Stimulated activated CD8-positive, alpha-beta memory T cell treated with anti-CD3 and anti-CD28 coated beads, Interleukin-12 subunit alpha, Interleukin-12 subunit beta, amount 100 ng/mL, for 1 hour (primary cell): ENCODE measurements around the gene OR4F15.

ENCODE experiments used
- DNase-seq: peaks from one replicate; pipeline ENCODE4 v3.0.0-alpha.2; 2020; ENCODE audit warnings: low read depth

The OR4F15 gene

DNA sequence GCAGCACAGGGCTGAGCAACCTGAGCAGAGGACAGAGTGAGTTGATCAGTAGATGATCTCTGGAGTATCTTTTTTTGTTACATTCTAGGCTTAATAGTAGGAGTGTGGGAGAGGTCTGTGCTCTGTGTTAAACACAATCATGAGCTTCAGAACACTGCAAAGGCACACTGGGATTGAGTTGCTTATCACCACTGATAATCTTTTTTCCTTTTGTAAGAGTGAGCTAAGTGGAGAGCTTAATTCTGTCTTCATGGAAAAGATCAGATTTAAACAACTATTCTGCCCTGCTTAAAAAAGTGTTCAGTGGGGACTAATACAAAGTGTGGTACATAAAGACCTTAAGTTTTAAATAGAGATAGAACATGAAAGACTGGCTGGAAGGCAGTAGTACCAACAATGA is 7.6 kb upstream of the OR4F15 start:
- DNase-seq: no peak

DNA sequence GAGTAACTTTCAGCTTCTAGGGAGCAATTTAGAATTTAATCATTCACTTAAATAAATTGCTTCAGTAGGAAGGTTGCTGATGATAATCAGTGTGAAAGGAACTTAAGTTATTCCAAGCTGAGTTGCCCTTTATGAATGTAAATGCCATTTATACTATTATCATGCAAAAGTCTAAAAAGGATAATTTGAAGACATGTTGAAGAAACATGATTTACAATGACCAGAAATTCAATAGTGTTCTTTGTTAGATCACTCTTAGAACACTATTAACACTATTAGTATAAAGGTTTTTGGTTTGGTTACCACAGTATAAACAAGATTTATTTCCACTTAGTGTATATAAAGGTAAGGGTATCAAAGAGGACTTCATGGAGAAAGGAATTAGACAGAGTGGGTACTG is 7.1 kb upstream of the OR4F15 start:
- DNase-seq: no peak

DNA sequence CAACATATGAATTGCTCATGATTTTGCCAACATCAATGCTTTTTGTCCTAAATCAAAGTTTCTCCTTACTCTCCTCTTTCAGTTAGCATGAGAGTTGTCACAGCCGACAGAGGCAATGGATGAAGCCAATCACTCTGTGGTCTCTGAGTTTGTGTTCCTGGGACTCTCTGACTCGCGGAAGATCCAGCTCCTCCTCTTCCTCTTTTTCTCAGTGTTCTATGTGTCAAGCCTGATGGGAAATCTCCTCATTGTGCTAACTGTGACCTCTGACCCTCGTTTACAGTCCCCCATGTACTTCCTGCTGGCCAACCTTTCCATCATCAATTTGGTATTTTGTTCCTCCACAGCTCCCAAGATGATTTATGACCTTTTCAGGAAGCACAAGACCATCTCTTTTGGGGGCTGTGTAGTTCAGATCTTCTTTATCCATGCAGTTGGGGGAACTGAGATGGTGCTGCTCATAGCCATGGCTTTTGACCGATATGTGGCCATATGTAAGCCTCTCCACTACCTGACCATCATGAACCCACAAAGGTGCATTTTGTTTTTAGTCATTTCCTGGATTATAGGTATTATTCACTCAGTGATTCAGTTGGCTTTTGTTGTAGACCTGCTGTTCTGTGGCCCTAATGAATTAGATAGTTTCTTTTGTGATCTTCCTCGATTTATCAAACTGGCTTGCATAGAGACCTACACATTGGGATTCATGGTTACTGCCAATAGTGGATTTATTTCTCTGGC is 6.2 kb upstream of the OR4F15 start:
- no peak for DNase-seq

DNA sequence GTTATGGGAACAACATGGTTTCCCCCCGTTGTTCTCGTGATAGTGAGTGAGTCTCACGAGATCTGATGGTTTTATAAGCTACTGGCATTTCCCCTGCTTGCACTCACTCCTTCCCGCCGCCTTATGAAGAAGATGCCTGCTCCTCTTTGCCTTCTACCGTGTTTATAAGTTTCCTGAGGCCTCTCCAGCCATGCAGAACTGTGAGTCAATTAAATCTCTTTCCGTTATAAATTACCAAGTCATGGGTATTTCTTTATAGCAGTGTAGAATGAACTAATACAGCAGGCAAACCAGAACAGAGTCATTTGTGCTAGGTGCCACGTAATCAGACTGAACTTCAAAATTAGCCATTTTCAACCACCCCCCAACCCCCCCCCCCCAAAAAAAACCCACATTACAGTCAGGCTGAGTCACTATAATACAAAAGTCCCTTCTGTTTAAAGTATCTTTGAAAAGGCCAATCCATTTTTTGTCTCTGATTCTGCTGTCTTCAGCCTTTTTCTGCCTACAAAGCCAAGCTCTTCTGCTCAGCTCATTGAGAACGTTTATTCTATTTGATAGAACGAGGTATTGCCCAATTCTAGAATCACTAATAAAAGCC is 4.6 kb upstream of the OR4F15 start:
- DNase-seq: no peak

DNA sequence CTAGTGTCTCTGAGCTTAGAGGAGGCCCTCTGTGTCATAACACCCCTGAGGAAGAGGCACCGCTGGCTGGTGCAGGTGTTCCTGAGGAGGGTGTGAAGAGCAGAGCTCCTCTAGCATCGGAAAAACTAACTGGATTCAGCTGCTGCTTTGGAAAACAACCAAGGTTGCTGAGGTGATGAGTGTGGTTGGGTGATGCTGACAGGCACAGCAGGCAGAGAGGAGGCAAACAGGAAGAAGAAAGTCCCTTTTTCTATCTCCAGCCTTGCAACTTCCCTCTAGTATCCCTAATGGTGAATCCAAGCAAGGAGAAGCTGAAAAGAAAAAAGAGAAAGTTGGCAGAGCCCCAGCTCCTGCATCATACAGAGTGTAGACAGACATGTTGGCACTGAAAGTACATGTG is 3.8 kb upstream of the OR4F15 start:
- no peak for DNase-seq

DNA sequence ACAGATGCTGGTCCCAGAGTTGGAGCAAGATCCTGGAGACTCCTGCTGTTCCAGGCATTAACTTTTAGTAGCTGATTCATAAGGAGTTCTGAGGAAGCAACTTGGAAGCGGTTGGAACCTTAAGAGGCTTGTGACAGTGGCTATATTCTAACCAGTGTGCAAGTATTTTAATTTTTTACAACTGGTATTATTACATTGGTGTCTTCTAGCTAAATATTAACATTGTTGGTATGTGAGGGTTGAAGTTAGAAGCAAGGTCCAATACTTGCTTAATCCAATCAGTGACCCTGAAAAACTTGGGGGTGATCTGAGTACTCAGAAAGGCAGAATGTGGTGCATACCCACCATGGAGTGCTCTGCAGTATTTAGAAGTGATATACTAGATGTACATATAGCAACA is 1.5 kb upstream of the OR4F15 start:
- DNase-seq: no peak

DNA sequence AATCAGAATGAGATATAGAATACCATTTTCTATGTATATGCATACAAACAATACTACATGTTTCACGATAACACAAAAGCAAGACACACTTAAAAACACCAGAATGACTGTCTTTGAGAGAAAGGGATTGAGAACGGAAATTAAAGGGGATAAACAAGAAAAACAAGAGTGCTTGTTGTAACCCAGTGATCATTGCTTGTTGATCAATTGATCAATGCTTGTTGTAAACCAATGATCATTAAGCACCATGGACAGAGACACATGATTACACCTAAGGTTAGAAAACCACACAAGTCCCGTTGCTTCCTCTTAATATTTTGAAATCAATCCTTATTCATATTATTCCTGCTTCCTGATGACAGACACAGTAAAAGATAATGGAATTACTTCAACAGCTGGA is 1.1 kb upstream of the OR4F15 start:
- DNase-seq: no peak

DNA sequence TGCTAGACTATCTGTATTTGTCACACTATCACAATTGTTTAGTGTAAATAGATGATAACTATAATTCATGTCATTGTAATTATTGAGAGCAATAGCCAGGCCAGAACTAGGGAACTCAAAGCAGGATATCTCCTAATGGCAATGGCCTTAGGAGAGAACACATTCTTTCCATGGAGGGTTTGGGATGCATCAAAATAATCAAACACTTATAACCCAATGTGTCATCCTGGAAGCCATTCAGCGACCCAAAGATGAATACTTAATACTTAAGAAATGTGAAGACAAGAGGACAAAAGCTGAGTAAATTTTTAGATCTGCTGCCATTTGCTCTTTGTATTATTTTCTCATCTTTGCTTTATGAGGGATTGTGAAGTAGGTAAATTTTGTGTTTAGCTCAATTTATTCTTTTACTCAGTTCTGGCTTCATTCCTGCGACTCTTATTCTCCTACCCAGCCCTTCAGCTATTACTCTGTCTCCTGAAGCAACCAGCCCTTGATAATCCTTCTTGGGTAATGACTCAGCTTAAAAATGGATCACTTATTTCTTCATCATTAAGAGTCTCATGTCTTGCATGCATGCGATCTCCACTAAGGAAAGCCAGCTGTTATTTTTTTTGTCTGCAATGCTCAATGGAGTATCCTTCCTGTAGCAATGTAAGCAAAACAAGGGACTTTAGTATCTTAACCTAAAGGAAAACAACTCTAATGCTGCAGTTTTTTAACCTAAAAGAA is 2.0 kb downstream of the OR4F15 start:
- no peak for DNase-seq

DNA sequence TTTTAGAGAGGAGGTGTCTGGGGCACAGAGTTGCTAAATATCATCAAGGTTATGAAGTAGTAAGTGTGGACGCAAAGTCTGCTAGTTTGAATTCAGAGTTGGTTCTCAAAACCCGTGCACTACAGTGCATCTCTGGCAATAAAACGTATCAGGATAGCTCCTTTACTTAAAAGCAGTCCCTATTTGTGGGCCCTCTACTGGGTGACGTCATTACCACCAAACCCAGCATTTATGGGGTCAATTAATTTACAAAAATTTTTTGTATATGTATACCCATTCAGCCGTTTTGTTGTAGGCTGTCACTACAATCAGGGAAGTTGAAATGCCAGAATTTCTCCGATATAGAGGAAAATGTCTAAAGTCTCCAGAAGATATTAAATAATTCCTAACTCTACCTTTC is 8.8 kb downstream of the OR4F15 start:
- DNase-seq: no peak

DNA sequence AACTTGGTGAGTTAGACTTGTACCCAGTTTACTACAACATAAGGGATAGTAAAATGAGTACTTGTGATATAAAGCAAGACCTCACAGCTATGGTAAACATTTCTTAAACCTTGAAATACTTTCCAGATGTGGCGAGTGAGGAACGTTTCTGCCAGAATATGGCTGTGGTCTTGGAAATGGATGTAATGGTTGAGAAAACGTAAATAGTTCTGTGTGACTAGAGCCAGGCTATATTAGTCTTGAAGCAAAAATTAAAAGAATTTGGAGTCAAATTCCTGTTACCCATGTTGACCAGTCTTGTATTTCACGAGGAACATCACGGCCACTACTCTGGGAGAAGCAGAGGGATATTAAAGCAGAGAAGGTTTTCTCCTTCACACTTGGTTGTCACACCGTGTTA is 15.3 kb downstream of the OR4F15 start:
- DNase-seq: no peak

DNA sequence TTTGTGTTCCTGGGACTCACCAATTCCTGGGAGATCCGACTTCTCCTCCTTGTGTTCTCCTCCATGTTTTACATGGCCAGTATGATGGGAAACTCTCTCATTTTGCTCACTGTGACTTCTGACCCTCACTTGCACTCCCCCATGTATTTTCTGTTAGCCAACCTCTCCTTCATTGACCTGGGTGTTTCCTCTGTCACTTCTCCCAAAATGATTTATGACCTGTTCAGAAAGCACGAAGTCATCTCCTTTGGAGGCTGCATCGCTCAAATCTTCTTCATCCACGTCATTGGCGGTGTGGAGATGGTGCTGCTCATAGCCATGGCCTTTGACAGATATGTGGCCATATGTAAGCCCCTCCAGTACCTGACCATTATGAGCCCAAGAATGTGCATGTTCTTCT is 16.8 kb downstream of the OR4F15 start:
- DNase-seq: no peak

DNA sequence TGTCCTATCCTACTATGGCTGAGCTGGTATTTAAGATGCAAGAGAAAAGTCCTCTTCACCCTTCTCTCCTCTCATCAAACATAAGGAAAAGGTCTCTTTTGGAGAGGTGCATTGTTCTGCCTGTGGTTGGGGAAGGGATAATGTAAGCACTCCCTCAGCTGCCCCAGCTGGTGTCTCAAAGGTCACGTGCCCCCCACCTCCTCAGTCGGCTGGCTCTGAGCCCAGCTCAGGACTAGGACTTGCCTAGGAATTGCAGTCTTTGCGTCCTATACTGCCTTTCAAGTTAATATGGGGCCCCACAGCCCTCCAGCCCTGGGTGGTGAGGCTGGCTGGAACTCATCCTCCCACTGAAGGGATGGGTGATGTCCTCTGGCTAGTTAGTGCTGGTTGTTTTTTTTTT is 29.7 kb downstream of the OR4F15 start:
- DNase-seq: no peak

DNA sequence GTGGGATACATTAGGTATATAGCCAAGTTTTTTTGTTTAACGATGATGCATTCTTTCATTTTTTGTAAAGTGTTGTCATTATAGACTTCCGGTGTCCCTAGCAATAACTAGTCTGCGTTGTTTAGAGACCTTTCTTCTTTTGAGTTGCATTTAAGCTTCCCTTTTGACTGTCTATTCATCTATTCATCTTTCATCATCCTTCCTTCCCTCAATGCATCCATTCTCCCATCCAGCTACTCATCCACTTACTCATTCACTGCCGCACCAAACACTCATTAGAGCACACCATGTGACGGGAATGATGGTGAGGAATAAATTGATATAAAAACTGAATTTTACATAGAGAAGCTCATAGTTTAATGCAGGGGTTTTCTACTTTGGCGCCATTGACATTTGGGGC is 32.9 kb downstream of the OR4F15 start:
- no peak for DNase-seq

DNA sequence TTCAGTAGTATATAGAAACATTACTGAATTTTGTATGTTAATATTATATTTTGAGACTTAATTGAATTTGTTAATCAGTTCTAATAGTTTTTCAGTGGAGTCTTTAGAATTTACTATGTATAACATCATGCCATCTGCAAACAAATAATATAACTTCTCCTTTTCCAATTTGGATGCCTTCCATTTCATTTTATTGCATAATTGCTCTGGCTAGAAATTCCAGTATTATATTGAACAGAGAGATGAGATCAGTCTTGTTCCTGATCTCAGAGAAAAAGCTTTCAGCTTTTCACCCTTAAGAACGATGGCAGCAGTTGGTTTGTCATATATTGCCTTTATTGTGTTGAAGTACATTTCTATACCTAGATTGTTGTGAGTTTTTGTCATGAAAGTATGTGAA is 40.4 kb downstream of the OR4F15 start:
- DNase-seq: no peak
